ENCODE measurements around the gene UBE2H. TPM values are rescaled to one million over a fixed set of nuclear protein-coding genes. Genes with fewer than 3 reads are reported as not detected.
A peak's percentile ranks its signal among the peaks of the same experiment; 100 is the strongest.

Gene UBE2H
- total RNA-seq, 1 experiment from 2014 or later, result 75.1 TPM

GRCh38 chr7:129853661-129854268 lies 99.0 kb downstream of the UBE2H start:
- TF ChIP-seq CTCF (conservative IDR thresholded peaks at IDR 0.05), result no peak
- H3K4me3 Mint-ChIP-seq, result no peak overlapping the region
- no peak overlapping the region for H2BK5ac ChIP-seq (ENCODE audit: insufficient read length, low read length)
- no peak overlapping the region for H3K18ac ChIP-seq (ENCODE audit: insufficient read length, low read depth, low read length)
- H4K20me1 ChIP-seq (ENCODE audit: control insufficient read depth, insufficient read depth, insufficient read length), result no peaks in the 10 kb centered on the region
- WGBS (ENCODE audit: extremely low coverage, insufficient read length, low lambda C conversion rate), result no CpG with 5 or more reads among the region's 6 CpGs
- H3K14ac ChIP-seq (ENCODE audit: insufficient read depth, low read length), result no peak overlapping the region
- H4K91ac ChIP-seq (ENCODE audit: insufficient read length, low read depth, low read length), result no peak overlapping the region
- H3K23me2 ChIP-seq (ENCODE audit: insufficient read length, low read depth, low read length, poor library complexity, severe bottlenecking), result no peaks in the 10 kb centered on the region
- no peak overlapping the region for H3T11ph ChIP-seq (ENCODE audit: low read length)
- no peak overlapping the region for H2AFZ ChIP-seq (ENCODE audit: low read length)
- no peaks in the 10 kb centered on the region for H3K27me3 ChIP-seq (ENCODE audit: insufficient read depth, low read length)
- no peak overlapping the region for H3K56ac ChIP-seq (ENCODE audit: insufficient read length, low read depth, low read length)
- no peak overlapping the region for H2BK120ac ChIP-seq (ENCODE audit: low read depth, low read length, poor library complexity, severe bottlenecking)
- H3K9ac ChIP-seq (ENCODE audit: extremely low read depth, insufficient read length, low read length), result no peak overlapping the region
- no peak overlapping the region for H4K5ac ChIP-seq (ENCODE audit: insufficient read length, low read depth, low read length)
- H2BK20ac ChIP-seq (ENCODE audit: low read depth, low read length, poor library complexity, severe bottlenecking), result no peak overlapping the region
- no peak overlapping the region for H3K4me2 ChIP-seq (ENCODE audit: insufficient read depth, insufficient read length, low read length)
- no peaks in the 10 kb centered on the region; the same call in 1 of the 2 replicates for H3K4me1 ChIP-seq (ENCODE audit: insufficient read depth, low read length)
- H3K27ac ChIP-seq (ENCODE audit: insufficient read length, low read depth, low read length), result no peak overlapping the region
- no peak overlapping the region for H4K8ac ChIP-seq (replicated peaks; ENCODE audit: insufficient read length, low read depth, low read length)
- no peak for DNase-seq
- no peak overlapping the region for H2BK12ac ChIP-seq (ENCODE audit: insufficient read length, low read depth, low read length)
- H3K27me3 Mint-ChIP-seq (ENCODE audit: low read depth), result no peaks in the 10 kb centered on the region
- H3K36me3 Mint-ChIP-seq (ENCODE audit: insufficient read depth in 1 of 3, low read depth in 3 of 3), result peaks cover 0 to 8% (median 2%) of the 10 kb centered on the region in 3 experiments; a peak in 4 of 7 replicates
- H3K27ac Mint-ChIP-seq, result peak overlapping the region in 2 of 3 experiments; percentile 13 to 18; a peak in 3 of 7 replicates
- H3K79me2 ChIP-seq (ENCODE audit: insufficient read depth, low read length), result no peaks in the 10 kb centered on the region
- H3K4me1 Mint-ChIP-seq, result peaks cover 54 to 60% of the 10 kb centered on the region in 2 experiments
- H2BK15ac ChIP-seq (ENCODE audit: low read depth, low read length), result no peak overlapping the region
- H3K9me3 Mint-ChIP-seq, result no peaks in the 10 kb centered on the region
- no peaks in the 10 kb centered on the region for H3K79me1 ChIP-seq (ENCODE audit: insufficient read depth, low read depth, low read length, poor library complexity, severe bottlenecking)
- H2AK5ac ChIP-seq (ENCODE audit: insufficient read length, low read length), result no peak overlapping the region
- no peaks in the 10 kb centered on the region for H3K9me3 ChIP-seq (ENCODE audit: control insufficient read depth, low read depth, low read length)
- H3K23ac ChIP-seq (ENCODE audit: insufficient read length, low read depth, low read length), result no peak overlapping the region
- H3K4ac ChIP-seq (ENCODE audit: low read depth, low read length), result no peak overlapping the region
